GM18519 (cell line): ENCODE data around the gene POLR2M.

ENCODE experiments used
- ATAC-seq: cut with Tn5 transposase; IDR thresholded peaks from one replicate; pipeline ENCODE4 v1.9.1; 2021; ENCODE audit warnings: mild to moderate bottlenecking, moderate library complexity; ENCODE audit not compliant: unreplicated experiment, low FRiP score

The POLR2M gene

DNA sequence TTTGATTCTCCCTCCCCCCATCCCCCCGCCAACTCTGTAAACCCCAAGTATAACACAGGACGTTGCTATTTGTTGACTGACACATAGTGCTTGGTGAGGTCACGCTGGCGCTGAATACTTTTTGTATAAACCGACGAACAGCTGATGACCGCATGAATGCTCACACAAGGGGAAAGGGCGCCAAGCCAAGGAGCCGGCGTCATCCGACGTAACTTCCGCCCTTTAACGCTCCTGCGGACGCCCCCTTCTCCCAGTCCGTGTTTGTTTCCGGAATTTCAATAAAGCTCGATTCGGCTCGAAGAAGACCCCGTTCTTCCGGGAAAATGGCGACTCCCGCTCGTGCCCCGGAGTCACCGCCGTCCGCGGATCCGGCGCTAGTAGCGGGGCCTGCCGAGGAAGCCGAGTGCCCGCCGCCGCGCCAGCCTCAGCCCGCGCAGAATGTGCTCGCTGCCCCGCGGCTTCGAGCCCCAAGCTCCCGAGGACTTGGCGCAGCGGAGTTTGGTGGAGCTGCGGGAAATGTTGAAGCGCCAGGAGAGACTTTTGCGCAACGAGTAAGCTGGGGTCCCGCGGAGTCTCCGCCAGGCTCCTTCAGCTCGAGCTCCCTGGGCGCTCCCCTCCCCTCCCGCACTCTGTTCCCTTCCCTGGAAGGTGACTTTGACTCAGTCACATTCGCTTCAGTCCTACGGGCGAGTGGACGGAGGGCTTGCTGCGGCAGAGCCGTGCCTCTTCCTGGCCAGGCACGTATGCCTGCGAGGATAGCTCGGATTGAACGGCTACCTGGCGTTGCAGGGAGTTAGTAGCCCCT is at the start of gene POLR2M:
Gene POLR2M (plus strand): TSS at position 310 of the 805 bp plus-strand sequence. CDS start 129 bp downstream, at position 439.
- peak; percentile 87 for ATAC-seq

DNA sequence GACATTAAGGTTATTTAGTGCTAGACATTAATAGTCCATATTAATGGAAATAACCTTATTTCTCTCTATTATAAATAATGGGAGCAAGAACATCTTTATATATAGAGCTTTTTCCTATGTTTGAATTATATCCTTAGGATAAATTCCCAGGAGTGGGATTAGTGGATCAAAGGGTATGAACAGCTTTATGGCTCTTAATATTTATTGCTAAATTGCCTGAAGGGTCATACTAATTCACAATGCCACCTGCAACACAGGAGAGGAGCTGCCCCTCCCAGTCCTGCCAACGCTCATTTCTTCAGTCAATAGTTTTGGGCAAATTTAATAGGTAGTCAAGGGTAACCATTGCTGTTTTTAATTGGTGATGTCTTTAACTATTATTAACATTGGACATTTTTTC is 48.9 kb upstream of the POLR2M start:
- ATAC-seq, result no peak

DNA sequence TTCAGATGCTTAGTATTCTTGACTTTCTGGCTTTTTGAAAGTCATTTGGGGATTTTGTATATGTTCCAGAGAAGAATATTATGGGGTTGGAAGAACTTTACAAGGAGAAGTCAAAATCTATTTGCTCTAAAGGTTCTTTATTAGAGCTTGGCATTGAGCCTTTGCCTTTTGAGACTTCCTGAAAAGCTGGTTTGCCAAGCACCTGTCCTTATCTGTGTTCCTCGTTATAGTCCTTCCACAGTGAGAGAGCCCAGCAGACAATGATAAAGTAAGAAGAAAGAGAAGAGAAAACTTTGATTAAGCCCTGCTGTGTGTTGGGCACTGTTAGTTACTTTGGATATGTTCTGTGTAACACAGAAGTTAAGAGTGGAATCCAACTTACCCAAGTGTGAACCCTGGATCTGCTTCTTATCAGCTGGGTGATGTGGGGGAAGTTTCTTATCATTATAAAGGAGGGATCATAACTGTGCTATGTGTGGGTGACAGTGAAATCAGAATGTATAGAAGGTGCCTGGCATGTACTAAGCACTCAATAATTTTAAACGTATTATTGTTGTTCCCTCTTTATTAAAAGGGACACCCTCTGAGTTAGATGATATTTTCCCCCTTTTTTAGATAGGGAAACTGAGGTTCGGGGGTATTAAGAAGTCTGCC is 44.3 kb upstream of the POLR2M start:
- no peak for ATAC-seq

DNA sequence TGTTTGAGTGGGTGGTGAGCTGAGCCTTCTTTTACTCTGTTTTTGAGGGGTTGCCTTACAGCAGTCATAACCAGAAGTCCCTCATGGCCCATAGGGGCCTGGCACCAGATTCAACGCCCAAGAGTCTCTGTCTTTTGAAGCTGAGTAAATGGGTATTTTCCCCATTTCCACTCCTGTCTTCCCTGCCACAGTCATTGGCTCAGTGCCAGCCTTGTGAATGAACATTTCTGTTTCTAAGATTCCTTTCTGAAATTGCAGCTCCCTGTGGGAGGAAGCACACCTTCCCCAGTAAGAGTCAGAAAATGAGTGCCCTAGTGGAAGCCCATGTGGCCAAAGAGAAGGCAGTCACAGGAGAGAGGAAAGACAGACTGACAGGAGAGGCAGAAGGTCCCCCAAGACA is 43.7 kb upstream of the POLR2M start:
- ATAC-seq, result no peak

DNA sequence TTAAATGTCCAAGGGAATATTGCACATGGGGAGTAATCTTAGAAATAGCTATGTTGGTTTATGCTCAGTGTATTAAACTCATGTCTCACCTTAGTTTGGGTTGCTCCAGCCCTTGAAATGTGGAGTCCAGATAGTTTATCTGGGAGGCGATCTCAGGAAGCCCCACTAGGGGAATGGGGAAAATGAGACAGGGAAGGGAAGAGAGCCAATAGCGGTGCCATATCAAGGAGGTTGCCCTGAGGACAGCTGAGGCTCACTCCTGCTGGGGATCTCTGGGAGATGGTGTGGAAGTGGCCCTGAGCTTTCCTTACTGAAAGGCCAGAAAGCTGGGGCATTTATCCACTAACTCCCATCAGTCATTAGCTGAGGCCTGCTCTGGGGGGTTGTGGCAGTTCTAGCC is 43.3 kb upstream of the POLR2M start:
- no peak for ATAC-seq

DNA sequence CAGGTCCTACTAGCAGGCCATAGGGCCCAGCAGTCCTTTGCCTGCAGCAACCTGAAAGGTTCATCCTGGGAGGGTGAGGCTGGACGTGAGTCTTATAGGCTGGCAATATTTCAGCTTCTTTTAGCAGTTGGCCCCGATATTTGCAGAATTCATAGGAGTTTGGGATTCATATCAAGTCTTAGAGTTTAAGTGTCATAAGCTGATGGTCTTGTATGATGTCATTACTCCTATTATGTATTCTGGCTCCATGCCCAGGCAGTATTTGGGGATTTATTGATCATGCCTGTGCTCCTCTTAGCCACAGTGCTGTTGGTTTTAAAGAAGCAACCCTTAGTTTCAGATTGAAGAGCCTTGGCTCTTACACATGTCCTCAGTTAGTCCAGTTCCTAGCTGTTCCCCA is 41.3 kb upstream of the POLR2M start:
- no peak for ATAC-seq

DNA sequence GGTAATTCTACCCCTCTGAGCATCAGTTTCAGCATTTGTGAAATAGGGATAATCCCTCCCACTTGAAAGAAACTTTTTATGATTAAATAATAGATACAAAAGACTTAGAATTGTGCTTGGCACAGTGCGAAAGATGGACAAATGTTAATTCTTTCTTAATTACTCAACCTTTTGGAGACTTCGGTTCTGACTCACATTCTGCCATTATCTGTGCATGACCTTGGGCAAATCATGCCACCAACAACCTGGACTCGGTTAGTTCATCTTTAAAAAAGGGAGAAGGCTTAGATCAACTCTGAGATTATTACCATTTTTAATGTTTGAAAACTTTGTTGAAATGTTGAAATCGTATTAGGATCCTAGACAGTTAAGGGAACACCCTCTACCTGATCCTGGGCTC is 40.6 kb upstream of the POLR2M start:
- ATAC-seq, result no peak

DNA sequence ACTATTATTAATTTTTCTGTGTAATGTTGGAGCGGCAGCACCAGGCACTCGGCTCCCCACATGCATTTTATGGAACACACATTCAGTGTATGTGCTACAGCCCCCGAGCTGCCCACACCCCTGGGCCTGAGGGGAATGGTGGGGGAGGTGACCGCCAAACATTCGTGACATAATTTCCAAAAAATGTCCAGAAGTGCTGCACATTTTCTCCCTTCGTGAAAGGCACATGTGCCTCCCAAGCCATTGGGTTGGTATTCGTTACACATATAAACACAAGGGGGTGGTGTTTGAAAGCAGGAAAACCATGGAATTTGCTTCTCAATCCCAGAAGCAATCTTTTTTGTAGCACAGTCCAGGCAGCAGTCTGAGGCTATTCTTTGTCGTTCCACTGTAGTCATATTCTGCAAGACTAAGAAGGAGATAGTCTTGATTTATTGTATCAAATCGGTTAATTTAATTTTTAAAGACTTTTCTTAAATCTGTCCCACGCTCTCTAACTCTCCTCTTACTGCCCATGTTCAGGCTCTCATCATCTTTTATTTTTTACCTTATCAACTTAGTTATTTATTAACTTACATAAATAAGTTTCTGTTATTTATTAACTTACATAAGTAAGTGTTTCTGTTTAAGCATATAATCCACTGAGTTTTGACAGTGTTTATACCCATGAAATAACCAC is 39.2 kb upstream of the POLR2M start:
- no peak for ATAC-seq

DNA sequence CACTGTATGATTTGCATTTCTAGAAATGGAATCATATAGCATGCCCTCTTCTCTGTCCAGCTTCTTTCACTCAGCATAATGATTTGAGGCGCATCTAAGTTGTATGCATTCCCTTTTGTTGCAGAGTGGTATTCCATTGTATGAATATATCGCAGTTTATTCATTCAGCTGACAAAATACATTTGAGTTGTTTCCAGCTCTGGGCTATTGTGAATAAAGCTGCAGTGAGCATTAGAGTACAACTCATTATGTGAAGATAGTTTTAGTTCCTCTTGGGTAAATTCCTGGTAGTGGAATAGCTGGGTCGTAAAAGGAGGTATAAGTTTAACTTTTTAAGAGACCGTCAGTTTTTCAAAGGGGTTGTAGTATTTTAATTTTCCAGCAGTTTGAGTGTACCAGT is 38.5 kb upstream of the POLR2M start:
- no peak for ATAC-seq

DNA sequence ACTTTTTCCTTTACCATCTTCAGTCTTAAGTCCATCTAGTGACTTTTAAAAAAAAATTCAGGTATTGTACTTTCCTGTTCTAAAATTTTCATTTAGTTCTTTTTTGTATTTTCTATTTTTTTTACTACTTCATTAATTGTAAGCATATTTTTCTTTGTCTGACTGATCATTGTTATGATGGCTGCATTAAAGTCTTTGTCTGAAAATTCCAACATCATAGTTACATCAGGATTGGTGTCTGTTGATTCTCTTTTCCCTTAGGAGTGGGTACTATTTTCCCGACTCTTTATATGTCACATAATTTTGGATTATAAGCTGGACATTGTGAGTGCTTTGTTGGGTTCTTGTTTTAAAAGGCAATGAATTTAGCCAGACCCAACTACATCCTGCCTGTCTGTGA is 34.9 kb upstream of the POLR2M start:
- ATAC-seq, result no peak

DNA sequence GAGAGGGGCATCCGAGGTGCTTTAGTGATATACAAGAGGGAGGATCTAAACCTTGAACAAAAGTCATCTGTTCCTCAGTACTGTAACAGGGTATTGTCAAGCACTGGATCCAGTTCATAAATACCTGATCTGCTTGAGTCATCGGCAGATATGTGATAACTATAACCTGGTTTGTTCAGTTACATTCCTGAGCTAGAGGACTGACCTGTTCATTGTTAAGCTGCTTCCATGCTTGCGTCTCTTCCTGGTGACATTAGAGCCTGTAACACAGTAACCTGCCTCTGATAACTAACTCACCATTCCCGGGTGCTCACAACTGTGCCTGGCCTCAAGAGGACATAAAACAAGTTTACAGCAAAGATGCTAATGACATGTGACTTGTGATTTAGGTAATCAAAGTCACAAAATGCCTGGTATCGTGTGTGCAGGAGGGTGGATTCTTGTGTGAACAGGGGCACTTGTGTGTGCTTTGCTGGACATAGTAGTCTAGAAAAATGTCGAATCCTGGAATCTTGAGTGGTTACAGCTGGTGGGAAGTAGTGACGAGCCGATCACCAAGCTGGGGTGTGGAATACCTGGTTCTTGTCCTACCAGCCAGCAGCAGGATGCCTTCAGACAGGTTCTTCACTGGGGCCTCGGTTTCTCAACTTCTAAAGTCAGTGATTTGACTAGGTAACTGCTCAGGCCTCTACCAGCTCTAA is 30.9 kb upstream of the POLR2M start:
- no peak for ATAC-seq

DNA sequence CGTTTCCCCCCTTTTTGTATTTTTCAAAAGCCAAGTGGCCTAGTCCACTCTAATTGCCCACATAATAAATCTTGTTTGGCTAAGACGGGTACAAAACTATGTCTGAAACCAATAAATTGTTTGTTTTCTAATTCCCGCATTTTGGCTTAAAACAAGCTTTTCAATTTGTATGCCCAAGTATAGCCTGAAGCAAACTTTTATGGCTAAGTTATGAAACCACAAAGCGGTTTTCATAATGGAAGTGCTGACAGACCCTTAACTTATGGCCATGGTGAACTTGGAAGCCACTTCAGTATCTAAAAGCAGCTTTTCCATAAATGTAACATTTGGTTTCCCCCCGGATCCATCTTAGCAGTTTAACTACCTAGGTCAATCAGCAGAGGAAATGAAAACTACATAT is 29.9 kb upstream of the POLR2M start:
- ATAC-seq, result no peak

DNA sequence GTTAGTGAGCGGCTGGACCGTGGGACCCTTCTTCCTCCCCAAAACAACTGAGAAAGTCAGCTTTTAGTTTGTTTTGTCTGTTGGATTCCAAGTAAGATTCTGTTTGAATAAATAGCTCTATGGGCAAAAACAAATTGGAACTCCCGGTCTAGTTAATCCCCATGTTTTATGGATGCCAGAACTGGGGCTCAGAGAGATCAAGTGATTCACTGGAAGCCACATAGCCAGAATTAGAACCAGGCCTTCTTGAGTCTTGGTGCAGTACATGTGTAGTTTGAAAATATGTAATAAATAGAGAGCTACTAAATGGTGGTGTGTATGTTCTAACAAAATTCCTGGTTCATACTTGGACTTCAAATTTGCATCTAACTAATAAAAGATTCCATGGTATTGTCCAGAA is 29.3 kb upstream of the POLR2M start:
- ATAC-seq, result no peak

DNA sequence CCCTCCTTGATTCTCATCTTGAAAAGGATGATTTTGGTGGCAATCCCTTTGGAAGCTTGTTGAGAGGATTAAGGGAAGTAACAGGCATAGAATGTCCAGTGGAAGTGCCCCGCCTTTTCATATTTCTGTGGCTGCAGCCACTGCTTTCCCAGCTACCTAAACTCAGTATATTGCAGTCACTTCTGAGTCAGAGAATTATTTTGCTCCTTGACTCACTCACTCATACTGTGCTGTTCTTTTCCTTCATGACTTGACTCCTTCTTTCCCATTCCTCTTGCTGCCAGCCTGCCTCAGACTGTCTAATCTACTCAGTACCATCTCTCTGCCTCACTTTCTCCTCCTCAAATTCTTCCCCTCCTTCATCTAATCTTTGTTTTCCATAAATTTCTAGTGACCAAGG is 26.5 kb upstream of the POLR2M start:
- ATAC-seq, result no peak

DNA sequence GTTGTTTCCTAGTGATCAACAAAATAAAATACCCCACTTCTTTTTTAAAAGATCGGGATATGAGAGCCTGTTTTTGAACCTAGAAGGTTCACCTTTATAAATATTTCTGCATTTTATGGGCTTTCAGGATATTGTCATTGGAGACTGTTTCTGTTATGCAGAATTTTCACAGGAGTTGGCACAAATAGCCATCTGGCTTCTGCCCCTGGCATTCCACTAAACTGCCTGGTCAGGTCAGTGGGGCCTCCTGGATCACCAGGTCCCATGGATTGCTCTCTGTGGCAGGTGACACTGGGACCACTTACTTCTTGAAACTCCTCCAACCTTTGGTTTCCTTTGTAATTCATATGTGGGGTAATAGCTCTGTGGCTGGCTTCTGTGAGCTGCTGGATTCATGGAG is 25.5 kb upstream of the POLR2M start:
- no peak for ATAC-seq

DNA sequence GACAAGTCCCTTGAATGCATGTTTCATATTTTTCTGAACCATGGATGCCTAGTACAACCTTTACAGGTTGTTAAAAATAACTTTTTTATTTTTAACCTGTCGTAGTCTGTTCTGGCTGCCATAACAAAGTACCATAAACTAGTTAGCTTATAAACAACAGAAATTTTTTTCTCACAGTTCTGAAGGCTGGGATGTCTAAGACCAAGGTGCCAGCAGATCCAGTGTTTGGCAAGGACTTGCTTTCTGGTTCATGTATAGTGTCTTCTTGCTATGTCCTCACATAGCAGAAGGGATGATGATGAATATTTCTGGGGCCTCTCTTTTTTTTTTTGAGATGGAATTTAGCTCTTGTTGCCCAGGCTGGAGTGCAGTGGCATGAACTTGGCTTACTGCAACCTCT is 23.0 kb upstream of the POLR2M start:
- no peak for ATAC-seq

DNA sequence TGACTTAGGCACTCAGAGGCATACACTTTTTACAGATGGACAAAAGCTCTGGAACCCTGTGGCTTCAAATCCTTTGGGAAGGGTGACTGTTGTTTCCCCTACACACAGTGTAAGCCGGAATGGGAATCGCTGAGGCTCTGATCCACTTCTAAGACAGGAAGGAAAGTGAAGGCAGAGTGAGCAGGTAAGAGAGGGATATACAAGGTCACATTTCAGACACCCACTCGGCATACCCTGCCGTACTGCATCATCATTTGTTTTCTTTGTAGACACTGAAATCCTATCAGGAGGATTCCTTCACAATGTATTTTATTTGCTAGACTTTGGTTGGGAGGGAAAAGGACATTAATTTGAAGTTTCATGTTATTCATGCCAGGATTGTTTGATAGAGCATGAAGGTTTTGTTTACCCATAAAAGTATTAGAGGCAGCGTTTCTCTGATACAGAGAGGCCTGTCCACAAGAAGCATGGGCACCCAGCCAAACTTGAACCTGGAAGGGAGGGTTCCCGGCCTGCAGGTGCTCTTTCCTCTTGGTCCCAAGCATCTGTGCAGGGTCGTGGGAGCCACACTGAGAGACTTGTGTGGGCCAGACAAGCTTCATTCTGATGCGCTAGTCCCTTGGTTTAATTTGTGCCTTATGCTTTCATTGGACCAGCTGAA is 21.9 kb upstream of the POLR2M start:
- no peak for ATAC-seq

DNA sequence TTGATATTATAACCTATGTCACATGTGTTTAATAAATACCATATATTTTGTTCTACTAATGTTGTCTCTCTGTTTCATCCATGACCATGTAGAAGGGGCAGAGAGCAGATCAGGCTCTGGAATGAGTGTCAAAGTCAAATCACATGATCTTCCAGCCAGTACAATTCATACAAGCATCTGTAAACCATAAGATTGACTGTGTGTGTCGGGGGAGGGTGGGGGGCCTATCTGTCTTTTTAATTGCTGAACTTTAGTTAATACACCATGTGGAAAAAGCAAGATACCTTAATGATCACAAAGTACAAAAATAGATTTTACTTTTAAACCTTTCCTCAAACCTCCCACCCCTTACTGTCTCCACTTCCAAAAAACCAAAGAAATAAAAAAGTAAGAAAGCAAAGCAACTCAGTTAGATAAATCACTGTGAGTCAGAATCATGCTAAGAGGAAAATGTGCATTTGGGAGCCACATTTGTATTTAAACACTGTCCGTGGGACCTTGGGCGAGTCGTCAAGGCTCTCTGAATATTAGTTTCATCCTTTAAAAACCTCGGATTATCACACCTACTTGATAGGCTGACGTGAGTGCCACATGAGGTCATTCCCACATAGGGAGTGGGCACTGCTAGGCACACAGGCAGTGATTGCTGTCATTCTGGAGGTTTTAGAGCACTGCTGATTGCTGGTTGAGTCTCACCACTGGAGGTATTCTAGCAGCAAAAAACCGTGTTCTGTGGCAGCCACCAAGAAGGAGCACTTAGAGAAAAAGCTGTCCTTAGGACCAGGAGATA is 21.0 kb upstream of the POLR2M start:
- ATAC-seq, result no peak

DNA sequence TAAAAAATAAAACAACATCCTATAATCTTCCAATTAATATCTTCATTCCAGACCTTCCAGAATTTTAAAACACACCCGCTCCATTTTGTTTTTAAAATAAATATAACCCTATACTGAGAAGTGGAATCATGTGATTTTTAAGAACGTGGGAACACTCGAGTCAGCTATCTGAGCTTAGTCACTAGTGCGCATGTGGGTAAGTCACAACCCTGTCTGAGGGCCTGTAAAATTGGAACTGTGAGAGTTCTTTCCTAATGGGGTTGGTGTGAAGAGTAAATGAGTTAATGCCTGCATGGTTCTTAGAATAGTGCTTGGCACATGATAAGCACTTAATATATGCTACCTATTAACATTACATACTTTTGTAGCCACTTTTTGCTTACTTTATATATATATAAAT is 19.9 kb upstream of the POLR2M start:
- no peak for ATAC-seq
